Loucy (cell line): ENCODE measurements around the gene ME3.

Source experiments
- CTCF ChIP-seq: fragments of 200-600 bp; sonication (generic); conservative IDR thresholded peaks from 2 replicates; pipeline ENCODE4 v1.5.1; 2014; ENCODE audit warnings: mild to moderate bottlenecking, antibody characterized with exemption, low read length
- EZH2phosphoT487 ChIP-seq: fragments of 200-600 bp; IDR thresholded peaks from 2 replicates; pipeline ENCODE4 v1.6.1; 2018; ENCODE audit warnings: antibody characterized with exemption, mild to moderate bottlenecking, moderate library complexity, borderline replicate concordance

DNA sequence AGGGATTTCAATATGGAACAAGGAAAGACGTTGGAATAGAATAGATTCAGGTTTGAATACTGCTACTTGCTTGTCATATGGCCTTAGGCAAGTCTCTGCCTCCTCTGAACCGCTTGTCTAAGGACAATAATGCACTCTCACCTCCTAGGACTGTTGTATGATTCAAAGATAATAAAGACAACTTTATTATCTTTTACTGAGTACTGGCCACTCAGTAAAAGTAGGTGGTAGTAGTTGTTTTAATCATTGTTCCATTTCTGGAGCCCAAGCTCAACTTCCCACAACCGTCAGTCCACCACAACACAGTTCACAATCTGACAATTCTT, 134.2 kb downstream of the ME3 start:
- TF ChIP-seq CTCF = no peak
- no peak for TF ChIP-seq EZH2phosphoT487
